GM23338 (cell line): ENCODE data around the gene PDE2A. TPM values are rescaled to one million over a fixed set of nuclear protein-coding genes. Genes with fewer than 3 reads are reported as not detected.

ENCODE experiments used
- ATAC-seq: fragments of 200-7000 bp; cut with Tn5 transposase; 3 replicates; pipeline ENCODE4 v1.9.1; 2020
- DNase-seq: peaks from one replicate; pipeline ENCODE4 v3.0.0-alpha.2; 2015; ENCODE audit warnings: low spot score
- H2AFZ ChIP-seq: fragments of 200-600 bp; sonication (generic); 2 replicates; pipeline ENCODE4 v1.8.0; 2016; ENCODE audit warnings: antibody characterized with exemption, mild to moderate bottlenecking, moderate library complexity
- H3F3A ChIP-seq: fragments of 200-600 bp; sonication (generic); replicated peaks from 2 replicates; pipeline ENCODE4 v1.8.0; 2017; ENCODE audit warnings: antibody characterized with exemption, mixed run types, low read depth
- H3K27ac ChIP-seq: fragments of 200-600 bp; sonication (generic); 2 replicates; pipeline ENCODE4 v1.6.1; 2016; ENCODE audit warnings: low read depth
- H3K27me3 ChIP-seq: fragments of 200-600 bp; sonication (generic); 2 replicates; pipeline ENCODE4 v1.8.0; 2016; ENCODE audit warnings: mild to moderate bottlenecking, mixed run types, moderate library complexity; ENCODE audit not compliant: insufficient read depth
- H3K36me3 ChIP-seq: fragments of 200-600 bp; sonication (generic); 2 replicates; pipeline ENCODE4 v1.8.0; 2016; ENCODE audit warnings: mild to moderate bottlenecking; ENCODE audit not compliant: insufficient read depth
- H3K4me1 ChIP-seq: fragments of 200-600 bp; sonication (generic); 2 replicates; pipeline ENCODE4 v1.8.0; 2016; ENCODE audit warnings: mild to moderate bottlenecking, moderate library complexity; ENCODE audit not compliant: insufficient read depth
- H3K4me2 ChIP-seq: fragments of 200-600 bp; sonication (generic); 2 replicates; pipeline ENCODE4 v1.7.1; 2017; ENCODE audit warnings: mixed run types
- H3K4me3 ChIP-seq: fragments of 200-600 bp; sonication (generic); 2 replicates; pipeline ENCODE4 v1.6.1; 2016; ENCODE audit warnings: mixed run types
- H3K79me2 ChIP-seq: fragments of 200-600 bp; sonication (generic); replicated peaks from 2 replicates; pipeline ENCODE4 v1.8.0; 2017; ENCODE audit warnings: mild to moderate bottlenecking; ENCODE audit not compliant: insufficient read depth
- H3K9me2 ChIP-seq: fragments of 200-600 bp; sonication (generic); 2 replicates; pipeline ENCODE4 v1.8.0; 2017; ENCODE audit not compliant: insufficient read depth
- H4K20me1 ChIP-seq: fragments of 200-600 bp; sonication (generic); replicated peaks from 2 replicates; pipeline ENCODE4 v1.8.0; 2017; ENCODE audit warnings: mild to moderate bottlenecking; ENCODE audit not compliant: insufficient read depth
- H3K27ac Mint-ChIP-seq: 2 replicates; pipeline ENCODE4 v1.8.0; 2020; ENCODE audit warnings: inconsistent platforms, mild to moderate bottlenecking, moderate library complexity, mixed read lengths
- H3K27me3 Mint-ChIP-seq: 3 replicates; pipeline ENCODE4 v1.8.0; 2022; ENCODE audit warnings: low read depth, mild to moderate bottlenecking, moderate library complexity, mixed read lengths, inconsistent platforms; ENCODE audit not compliant: insufficient read depth, poor library complexity
- H3K36me3 Mint-ChIP-seq: 3 replicates; pipeline ENCODE4 v1.8.0; 2021; ENCODE audit warnings: low read depth, mild to moderate bottlenecking, inconsistent platforms, moderate library complexity, mixed read lengths
- H3K4me1 Mint-ChIP-seq: 3 replicates; pipeline ENCODE4 v1.8.0; 2020; ENCODE audit warnings: mild to moderate bottlenecking, inconsistent platforms, mixed read lengths
- H3K4me3 Mint-ChIP-seq: 3 replicates; pipeline ENCODE4 v1.8.0; 2021; ENCODE audit warnings: moderate library complexity, mild to moderate bottlenecking, inconsistent platforms, mixed read lengths
- H3K9me3 Mint-ChIP-seq: 3 replicates; pipeline ENCODE4 v1.8.0; 2020; ENCODE audit warnings: moderate library complexity, mild to moderate bottlenecking, inconsistent platforms, mixed read lengths
- CREB1 ChIP-seq: fragments of 250-450 bp; sonication (Bioruptor Pico); IDR thresholded peaks from 2 replicates; pipeline ENCODE4 v1.5.0; 2020; ENCODE audit warnings: low read depth, mild to moderate bottlenecking, moderate library complexity
- EZH2 ChIP-seq: fragments of 200-600 bp; sonication (generic); IDR thresholded peaks from one replicate; pipeline ENCODE4 v1.8.0; 2017; ENCODE audit warnings: antibody characterized with exemption, mild to moderate bottlenecking, low read depth; ENCODE audit not compliant: unreplicated experiment
- EZH2phosphoT487 ChIP-seq: fragments of 200-600 bp; sonication (generic); IDR thresholded peaks from one replicate; pipeline ENCODE4 v1.8.1; 2018; ENCODE audit warnings: antibody characterized with exemption; ENCODE audit not compliant: unreplicated experiment
- JUNB ChIP-seq: IDR thresholded peaks from one replicate; pipeline ENCODE4 v1.6.1; 2016; ENCODE audit warnings: antibody characterized with exemption; ENCODE audit not compliant: unreplicated experiment
- NANOG ChIP-seq: IDR thresholded peaks from 2 replicates; pipeline ENCODE4 v1.6.1; 2016; ENCODE audit warnings: antibody characterized with exemption, borderline replicate concordance
- POLR2AphosphoS5 ChIP-seq: IDR thresholded peaks from 2 replicates; pipeline ENCODE4 v1.6.1; 2016; ENCODE audit warnings: antibody characterized with exemption, low read depth
- STAT1 ChIP-seq: IDR thresholded peaks from one replicate; pipeline ENCODE4 v1.6.1; 2016; ENCODE audit warnings: antibody characterized with exemption; ENCODE audit not compliant: unreplicated experiment
- ZNF114 ChIP-seq: fragments of 250-450 bp; sonication (Bioruptor Pico); IDR thresholded peaks from 2 replicates; pipeline ENCODE4 v1.5.0; 2020; ENCODE audit warnings: mild to moderate bottlenecking, moderate library complexity
- ZNF331 ChIP-seq: fragments of 250-450 bp; sonication (Bioruptor Pico); IDR thresholded peaks from 2 replicates; pipeline ENCODE4 v1.5.0; 2020; ENCODE audit warnings: low read depth, mild to moderate bottlenecking, moderate library complexity
- polyA plus RNA-seq: library from polyadenylated mRNA; unstranded; fragments of >200 nt; fragmentation: Nextera tagmentation; extraction: Ambion mirVana; gene quantifications from 2 replicates; pipeline ENCODE4 v1.2.1, GENCODE V29; 2016
- total RNA-seq: library from RNA; depleted of rRNA; stranded (reverse); fragments of >200 nt; shearing (Covaris generic); gene quantifications from 2 replicates; pipeline ENCODE4 v1.2.3, GENCODE V29; 2014
- TF ChIP-seq, protein P1 (sequence below), 2 experiments: fragments of 200-600 bp in 1 of 2; sonication (generic) in 1 of 2; conservative IDR thresholded peaks; 2 replicates each; pipeline versions ENCODE4 v1.5.1 to v1.6.1; 2016 to 2017; ENCODE audit warnings: antibody characterized with exemption in 2 of 2, low read depth in 2 of 2, mild to moderate bottlenecking in 2 of 2, moderate library complexity in 1 of 2
- TF ChIP-seq, protein P2 (sequence below): IDR thresholded peaks from 2 replicates; pipeline ENCODE4 v1.6.1; 2016; ENCODE audit warnings: antibody characterized with exemption
- TF ChIP-seq, protein P3 (sequence below): IDR thresholded peaks from one replicate; pipeline ENCODE4 v1.6.1; 2018; ENCODE audit warnings: antibody characterized with exemption; ENCODE audit not compliant: unreplicated experiment
- TF ChIP-seq, protein P4 (sequence below): fragments of 250-450 bp; sonication (Bioruptor Pico); IDR thresholded peaks from 2 replicates; pipeline ENCODE4 v1.5.0; 2020; ENCODE audit warnings: mild to moderate bottlenecking, moderate library complexity

The PDE2A gene
- total and polyA plus RNA-seq, 2 experiments from 2014 or later: 4.3 to 16.2 TPM

DNA sequence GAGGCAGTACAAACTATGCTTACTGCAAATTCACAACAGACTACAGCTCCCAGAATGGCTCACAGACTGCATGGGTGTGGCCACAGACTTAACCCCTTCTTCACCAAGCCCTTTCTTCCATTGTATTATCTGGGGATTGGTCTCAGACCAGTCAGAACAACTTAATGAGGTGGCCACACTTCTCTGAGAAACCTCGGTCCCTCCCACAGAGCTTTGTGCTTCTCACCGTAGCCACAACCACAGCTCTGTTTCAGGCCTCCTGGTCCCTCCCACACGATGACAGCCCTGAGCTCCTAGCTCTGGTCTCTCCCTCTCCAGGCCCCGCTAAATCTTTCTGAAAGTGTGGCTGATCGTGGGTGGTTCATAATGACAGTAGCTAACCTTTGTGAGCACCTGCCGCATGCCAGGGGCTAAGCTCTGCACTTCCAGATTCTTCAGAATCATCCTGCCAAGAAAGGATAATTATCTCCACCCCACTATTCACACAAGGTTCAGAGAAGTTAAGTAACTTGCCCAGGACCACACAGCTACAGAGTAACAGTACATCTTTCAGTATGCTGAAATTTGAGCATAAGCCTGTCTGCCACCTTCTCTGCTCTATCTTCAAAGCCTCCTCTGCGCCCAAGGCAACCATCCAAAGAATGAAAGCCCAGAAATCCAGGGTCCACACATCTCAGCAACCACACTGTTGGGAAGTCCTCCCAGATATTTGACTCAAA is 5.4 kb downstream of the PDE2A start:
- Mint-ChIP-seq H3K27ac (no peak overlapping the region), H3K36me3 (peaks cover 18% of the 10 kb centered on the region), H3K4me3 (no peak overlapping the region), H3K27me3 (peaks cover 18% of the 10 kb centered on the region), H3K4me1 (peaks cover 26% of the 10 kb centered on the region), H3K9me3 (peaks cover 17% of the 10 kb centered on the region)
- H3K4me1 ChIP-seq: peaks cover 19% of the 10 kb centered on the region
- H2AFZ ChIP-seq: no peak overlapping the region
- peaks cover 15% of the 10 kb centered on the region for H3K27me3 ChIP-seq
- H3K4me3 ChIP-seq: no peak overlapping the region
- H3K79me2 ChIP-seq: no peaks in the 10 kb centered on the region
- H3K27ac ChIP-seq: no peak overlapping the region
- TF ChIP-seq, protein P1, sequence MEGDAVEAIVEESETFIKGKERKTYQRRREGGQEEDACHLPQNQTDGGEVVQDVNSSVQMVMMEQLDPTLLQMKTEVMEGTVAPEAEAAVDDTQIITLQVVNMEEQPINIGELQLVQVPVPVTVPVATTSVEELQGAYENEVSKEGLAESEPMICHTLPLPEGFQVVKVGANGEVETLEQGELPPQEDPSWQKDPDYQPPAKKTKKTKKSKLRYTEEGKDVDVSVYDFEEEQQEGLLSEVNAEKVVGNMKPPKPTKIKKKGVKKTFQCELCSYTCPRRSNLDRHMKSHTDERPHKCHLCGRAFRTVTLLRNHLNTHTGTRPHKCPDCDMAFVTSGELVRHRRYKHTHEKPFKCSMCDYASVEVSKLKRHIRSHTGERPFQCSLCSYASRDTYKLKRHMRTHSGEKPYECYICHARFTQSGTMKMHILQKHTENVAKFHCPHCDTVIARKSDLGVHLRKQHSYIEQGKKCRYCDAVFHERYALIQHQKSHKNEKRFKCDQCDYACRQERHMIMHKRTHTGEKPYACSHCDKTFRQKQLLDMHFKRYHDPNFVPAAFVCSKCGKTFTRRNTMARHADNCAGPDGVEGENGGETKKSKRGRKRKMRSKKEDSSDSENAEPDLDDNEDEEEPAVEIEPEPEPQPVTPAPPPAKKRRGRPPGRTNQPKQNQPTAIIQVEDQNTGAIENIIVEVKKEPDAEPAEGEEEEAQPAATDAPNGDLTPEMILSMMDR (conservative IDR thresholded peaks at IDR 0.05; ENCODE audit: low read depth in 2 of 2): no peak
- TF ChIP-seq CREB1 (CRISPR knock-in tag): no peak
- TF ChIP-seq ZNF331 (CRISPR knock-in tag): no peak
- TF ChIP-seq ZNF114 (CRISPR knock-in tag): no peak
- TF ChIP-seq, protein P2, sequence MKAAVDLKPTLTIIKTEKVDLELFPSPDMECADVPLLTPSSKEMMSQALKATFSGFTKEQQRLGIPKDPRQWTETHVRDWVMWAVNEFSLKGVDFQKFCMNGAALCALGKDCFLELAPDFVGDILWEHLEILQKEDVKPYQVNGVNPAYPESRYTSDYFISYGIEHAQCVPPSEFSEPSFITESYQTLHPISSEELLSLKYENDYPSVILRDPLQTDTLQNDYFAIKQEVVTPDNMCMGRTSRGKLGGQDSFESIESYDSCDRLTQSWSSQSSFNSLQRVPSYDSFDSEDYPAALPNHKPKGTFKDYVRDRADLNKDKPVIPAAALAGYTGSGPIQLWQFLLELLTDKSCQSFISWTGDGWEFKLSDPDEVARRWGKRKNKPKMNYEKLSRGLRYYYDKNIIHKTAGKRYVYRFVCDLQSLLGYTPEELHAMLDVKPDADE: no peak
- no peak for TF ChIP-seq JUNB
- TF ChIP-seq POLR2AphosphoS5: no peak
- TF ChIP-seq EZH2phosphoT487: no peak
- TF ChIP-seq, protein P3, sequence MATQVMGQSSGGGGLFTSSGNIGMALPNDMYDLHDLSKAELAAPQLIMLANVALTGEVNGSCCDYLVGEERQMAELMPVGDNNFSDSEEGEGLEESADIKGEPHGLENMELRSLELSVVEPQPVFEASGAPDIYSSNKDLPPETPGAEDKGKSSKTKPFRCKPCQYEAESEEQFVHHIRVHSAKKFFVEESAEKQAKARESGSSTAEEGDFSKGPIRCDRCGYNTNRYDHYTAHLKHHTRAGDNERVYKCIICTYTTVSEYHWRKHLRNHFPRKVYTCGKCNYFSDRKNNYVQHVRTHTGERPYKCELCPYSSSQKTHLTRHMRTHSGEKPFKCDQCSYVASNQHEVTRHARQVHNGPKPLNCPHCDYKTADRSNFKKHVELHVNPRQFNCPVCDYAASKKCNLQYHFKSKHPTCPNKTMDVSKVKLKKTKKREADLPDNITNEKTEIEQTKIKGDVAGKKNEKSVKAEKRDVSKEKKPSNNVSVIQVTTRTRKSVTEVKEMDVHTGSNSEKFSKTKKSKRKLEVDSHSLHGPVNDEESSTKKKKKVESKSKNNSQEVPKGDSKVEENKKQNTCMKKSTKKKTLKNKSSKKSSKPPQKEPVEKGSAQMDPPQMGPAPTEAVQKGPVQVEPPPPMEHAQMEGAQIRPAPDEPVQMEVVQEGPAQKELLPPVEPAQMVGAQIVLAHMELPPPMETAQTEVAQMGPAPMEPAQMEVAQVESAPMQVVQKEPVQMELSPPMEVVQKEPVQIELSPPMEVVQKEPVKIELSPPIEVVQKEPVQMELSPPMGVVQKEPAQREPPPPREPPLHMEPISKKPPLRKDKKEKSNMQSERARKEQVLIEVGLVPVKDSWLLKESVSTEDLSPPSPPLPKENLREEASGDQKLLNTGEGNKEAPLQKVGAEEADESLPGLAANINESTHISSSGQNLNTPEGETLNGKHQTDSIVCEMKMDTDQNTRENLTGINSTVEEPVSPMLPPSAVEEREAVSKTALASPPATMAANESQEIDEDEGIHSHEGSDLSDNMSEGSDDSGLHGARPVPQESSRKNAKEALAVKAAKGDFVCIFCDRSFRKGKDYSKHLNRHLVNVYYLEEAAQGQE: no peak
- TF ChIP-seq EZH2: no peak
- no peak for TF ChIP-seq NANOG
- TF ChIP-seq, protein P4, sequence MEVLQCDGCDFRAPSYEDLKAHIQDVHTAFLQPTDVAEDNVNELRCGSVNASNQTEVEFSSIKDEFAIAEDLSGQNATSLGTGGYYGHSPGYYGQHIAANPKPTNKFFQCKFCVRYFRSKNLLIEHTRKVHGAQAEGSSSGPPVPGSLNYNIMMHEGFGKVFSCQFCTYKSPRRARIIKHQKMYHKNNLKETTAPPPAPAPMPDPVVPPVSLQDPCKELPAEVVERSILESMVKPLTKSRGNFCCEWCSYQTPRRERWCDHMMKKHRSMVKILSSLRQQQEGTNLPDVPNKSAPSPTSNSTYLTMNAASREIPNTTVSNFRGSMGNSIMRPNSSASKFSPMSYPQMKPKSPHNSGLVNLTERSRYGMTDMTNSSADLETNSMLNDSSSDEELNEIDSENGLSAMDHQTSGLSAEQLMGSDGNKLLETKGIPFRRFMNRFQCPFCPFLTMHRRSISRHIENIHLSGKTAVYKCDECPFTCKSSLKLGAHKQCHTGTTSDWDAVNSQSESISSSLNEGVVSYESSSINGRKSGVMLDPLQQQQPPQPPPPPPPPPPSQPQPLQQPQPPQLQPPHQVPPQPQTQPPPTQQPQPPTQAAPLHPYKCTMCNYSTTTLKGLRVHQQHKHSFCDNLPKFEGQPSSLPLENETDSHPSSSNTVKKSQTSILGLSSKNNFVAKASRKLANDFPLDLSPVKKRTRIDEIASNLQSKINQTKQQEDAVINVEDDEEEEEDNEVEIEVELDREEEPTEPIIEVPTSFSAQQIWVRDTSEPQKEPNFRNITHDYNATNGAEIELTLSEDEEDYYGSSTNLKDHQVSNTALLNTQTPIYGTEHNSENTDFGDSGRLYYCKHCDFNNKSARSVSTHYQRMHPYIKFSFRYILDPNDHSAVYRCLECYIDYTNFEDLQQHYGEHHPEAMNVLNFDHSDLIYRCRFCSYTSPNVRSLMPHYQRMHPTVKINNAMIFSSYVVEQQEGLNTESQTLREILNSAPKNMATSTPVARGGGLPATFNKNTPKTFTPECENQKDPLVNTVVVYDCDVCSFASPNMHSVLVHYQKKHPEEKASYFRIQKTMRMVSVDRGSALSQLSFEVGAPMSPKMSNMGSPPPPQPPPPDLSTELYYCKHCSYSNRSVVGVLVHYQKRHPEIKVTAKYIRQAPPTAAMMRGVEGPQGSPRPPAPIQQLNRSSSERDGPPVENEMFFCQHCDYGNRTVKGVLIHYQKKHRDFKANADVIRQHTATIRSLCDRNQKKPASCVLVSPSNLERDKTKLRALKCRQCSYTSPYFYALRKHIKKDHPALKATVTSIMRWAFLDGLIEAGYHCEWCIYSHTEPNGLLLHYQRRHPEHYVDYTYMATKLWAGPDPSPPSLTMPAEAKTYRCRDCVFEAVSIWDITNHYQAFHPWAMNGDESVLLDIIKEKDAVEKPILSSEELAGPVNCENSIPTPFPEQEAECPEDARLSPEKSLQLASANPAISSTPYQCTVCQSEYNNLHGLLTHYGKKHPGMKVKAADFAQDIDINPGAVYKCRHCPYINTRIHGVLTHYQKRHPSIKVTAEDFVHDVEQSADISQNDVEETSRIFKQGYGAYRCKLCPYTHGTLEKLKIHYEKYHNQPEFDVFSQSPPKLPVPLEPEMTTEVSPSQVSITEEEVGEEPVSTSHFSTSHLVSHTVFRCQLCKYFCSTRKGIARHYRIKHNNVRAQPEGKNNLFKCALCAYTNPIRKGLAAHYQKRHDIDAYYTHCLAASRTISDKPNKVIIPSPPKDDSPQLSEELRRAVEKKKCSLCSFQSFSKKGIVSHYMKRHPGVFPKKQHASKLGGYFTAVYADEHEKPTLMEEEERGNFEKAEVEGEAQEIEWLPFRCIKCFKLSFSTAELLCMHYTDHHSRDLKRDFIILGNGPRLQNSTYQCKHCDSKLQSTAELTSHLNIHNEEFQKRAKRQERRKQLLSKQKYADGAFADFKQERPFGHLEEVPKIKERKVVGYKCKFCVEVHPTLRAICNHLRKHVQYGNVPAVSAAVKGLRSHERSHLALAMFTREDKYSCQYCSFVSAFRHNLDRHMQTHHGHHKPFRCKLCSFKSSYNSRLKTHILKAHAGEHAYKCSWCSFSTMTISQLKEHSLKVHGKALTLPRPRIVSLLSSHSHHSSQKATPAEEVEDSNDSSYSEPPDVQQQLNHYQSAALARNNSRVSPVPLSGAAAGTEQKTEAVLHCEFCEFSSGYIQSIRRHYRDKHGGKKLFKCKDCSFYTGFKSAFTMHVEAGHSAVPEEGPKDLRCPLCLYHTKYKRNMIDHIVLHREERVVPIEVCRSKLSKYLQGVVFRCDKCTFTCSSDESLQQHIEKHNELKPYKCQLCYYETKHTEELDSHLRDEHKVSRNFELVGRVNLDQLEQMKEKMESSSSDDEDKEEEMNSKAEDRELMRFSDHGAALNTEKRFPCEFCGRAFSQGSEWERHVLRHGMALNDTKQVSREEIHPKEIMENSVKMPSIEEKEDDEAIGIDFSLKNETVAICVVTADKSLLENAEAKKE: no peak
- no peak for TF ChIP-seq STAT1
- H4K20me1 ChIP-seq: no peaks in the 10 kb centered on the region
- no peaks in the 10 kb centered on the region for H3F3A ChIP-seq
- DNase-seq (peak; percentile 49), ATAC-seq (peak; percentile 27)
- H3K4me2 ChIP-seq: no peak overlapping the region
- no peaks in the 10 kb centered on the region for H3K36me3 ChIP-seq
- no peaks in the 10 kb centered on the region for H3K9me2 ChIP-seq
